K562 (cell line): ENCODE data around the gene MYBPC3. TPM values are rescaled to one million over a fixed set of nuclear protein-coding genes. Genes with fewer than 3 reads are reported as not detected.

ENCODE experiments used
- ADNP ChIP-seq: fragments of 200-800 bp; sonication (Bioruptor generic); IDR thresholded peaks from 2 replicates; pipeline ENCODE4 v1.6.1; 2016; ENCODE audit warnings: missing genetic modification characterization, missing compliant biosample characterization
- CBX3 ChIP-seq, 2 experiments: IDR thresholded peaks; 1 replicate in 1 of 2; 2 replicates in 1 of 2; pipeline ENCODE4 v1.6.1; 2012; ENCODE audit warnings: inconsistent platforms in 2 of 2, low read length in 2 of 2, borderline replicate concordance in 1 of 2, control low read depth in 1 of 2
- ETV5 ChIP-seq: sonication (generic); formaldehyde crosslinking; IDR thresholded peaks from 2 replicates; pipeline ENCODE4 v1.4.0; 2020; ENCODE audit warnings: low read depth, mild to moderate bottlenecking, missing genetic modification reagents
- GTF2E2 ChIP-seq: fragments of 200-800 bp; sonication (Bioruptor generic); IDR thresholded peaks from 2 replicates; pipeline ENCODE4 v1.6.1; 2016; ENCODE audit warnings: missing genetic modification characterization, missing compliant biosample characterization
- GTF3C2 ChIP-seq: IDR thresholded peaks from 3 replicates; pipeline ENCODE4 v1.6.1; 2011; ENCODE audit warnings: borderline replicate concordance, mild to moderate bottlenecking, moderate library complexity; ENCODE audit not compliant: insufficient read length; ENCODE audit errors: extremely low read depth
- HNRNPH1 ChIP-seq: fragments of 200-400 bp; formaldehyde crosslinking; optimal IDR thresholded peaks from 2 replicates; pipeline ENCODE3; 2017; ENCODE audit warnings: low read depth, mild to moderate bottlenecking, low read length, moderate library complexity
- HOXB6 ChIP-seq: fragments of 250-450 bp; sonication (Bioruptor Pico); IDR thresholded peaks from 2 replicates; pipeline ENCODE4 v1.5.1; 2022; ENCODE audit warnings: mild to moderate bottlenecking, borderline replicate concordance
- NR2C2 ChIP-seq, 2 experiments: fragments of 200-800 bp in 1 of 2; sonication (Bioruptor generic) in 1 of 2; sonication (generic) in 1 of 2; formaldehyde crosslinking in 1 of 2; IDR thresholded peaks; 2 replicates each; pipeline versions ENCODE4 v1.6.1 to v1.8.0; 2016 to 2022; ENCODE audit warnings: mild to moderate bottlenecking in 1 of 2, missing compliant biosample characterization in 1 of 2, missing genetic modification characterization in 1 of 2, missing genetic modification reagents in 1 of 2
- NR4A1 ChIP-seq, 2 experiments: fragments of 250-450 bp in 1 of 2; fragments of 450-650 bp in 1 of 2; sonication (Bioruptor Pico) in 1 of 2; IDR thresholded peaks; 2 replicates each; pipeline versions ENCODE4 v1.4.0 to v1.6.1; 2016 to 2020; ENCODE audit warnings: mild to moderate bottlenecking in 2 of 2, missing compliant biosample characterization in 1 of 2, missing genetic modification characterization in 1 of 2, moderate library complexity in 1 of 2
- SLC30A9 ChIP-seq: fragments of 250-450 bp; sonication (Bioruptor Pico); IDR thresholded peaks from 2 replicates; pipeline ENCODE4 v1.8.0; 2022; ENCODE audit warnings: mild to moderate bottlenecking, moderate library complexity
- UBTF ChIP-seq, 2 experiments: IDR thresholded peaks; 2 replicates each; pipeline ENCODE4 v1.6.1; 2012; ENCODE audit warnings: improper control_type of control experiment in 2 of 2, low read depth in 2 of 2, low read length in 2 of 2, borderline replicate concordance in 1 of 2
- ZNF584 ChIP-seq: fragments of 200-800 bp; sonication (Bioruptor generic); IDR thresholded peaks from 2 replicates; pipeline ENCODE4 v1.6.1; 2016; ENCODE audit warnings: low read depth, mild to moderate bottlenecking, missing genetic modification characterization, missing compliant biosample characterization
- ZNF589 ChIP-seq: fragments of 200-800 bp; sonication (Bioruptor generic); IDR thresholded peaks from 2 replicates; pipeline ENCODE4 v1.6.1; 2016; ENCODE audit warnings: low read depth, missing genetic modification characterization, missing compliant biosample characterization
- ZNF764 ChIP-seq: fragments of 250-450 bp; sonication (Bioruptor Pico); IDR thresholded peaks from 2 replicates; pipeline ENCODE4 v1.4.0; 2020; ENCODE audit warnings: low read depth, mild to moderate bottlenecking, moderate library complexity
- polyA plus RNA-seq, 8 experiments: library from polyadenylated mRNA; depleted of rRNA in 4 of 8; stranded (reverse) in 5 of 8; unstranded in 3 of 8; fragments of >200 nt; fragmentation: Nextera tagmentation in 2 of 8; fragmentation: Illumina TruSeq in 1 of 8; extraction: Ambion mirVana in 2 of 8; extraction: Trizol in 1 of 8; gene quantifications; 2 replicates each; pipeline versions ENCODE4 v1.2.1 to v1.2.3, GENCODE V29; 2011 to 2014; ENCODE audit warnings: inconsistent platforms in 1 of 8, missing spikeins in 1 of 8
- total RNA-seq, 7 experiments: library from RNA; depleted of rRNA in 6 of 7; stranded (reverse); fragments of >200 nt in 6 of 7; fragmentation: Illumina TruSeq in 2 of 7; extraction: Trizol in 2 of 7; gene quantifications; 2 replicates each; pipeline versions ENCODE4 v1.2.1 to v1.2.3, GENCODE V29; 2011 to 2021; ENCODE audit warnings: low replicate concordance in 1 of 7

The MYBPC3 gene
- total and polyA plus RNA-seq, 9 of the 15 experiments (the other 6 are each of a cell fraction or from before 2014, with no cell fraction given): 0.01 TPM; not detected in 8

DNA sequence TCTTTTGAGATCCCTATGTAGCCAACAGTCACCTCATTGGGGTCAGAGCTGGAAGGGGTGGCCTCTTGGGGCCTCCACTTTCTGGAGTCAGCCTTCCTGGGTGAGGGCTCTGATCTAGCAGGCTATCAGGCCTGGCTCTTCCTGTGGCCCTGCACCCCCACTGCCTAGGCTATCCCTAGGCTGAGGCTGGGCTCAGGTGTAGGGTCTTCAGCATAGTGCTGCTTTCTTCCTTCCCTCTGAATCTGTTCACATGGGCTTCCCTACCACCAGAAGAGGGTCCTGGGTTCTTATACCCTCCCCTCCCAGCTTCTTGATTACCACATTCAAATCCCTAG, 26.3 kb upstream of the MYBPC3 start (continued):
- TF ChIP-seq UBTF (IDR thresholded peaks at IDR 0.05; ENCODE audit: borderline replicate concordance in 1 of 2, low read depth in 2 of 2, low read length in 2 of 2) (0 out of 4 replicates have a peak, but pooled peaks of 1 of the 2 experiments have one; percentile 7), ZNF764 (CRISPR knock-in tag) (no peak), CBX3 (IDR thresholded peaks at IDR 0.05; ENCODE audit: borderline replicate concordance in 1 of 2, low read length in 2 of 2) (no peak), ZNF589 (CRISPR knock-in tag) (peak; percentile 29; the same call in 1 of the 2 replicates), HNRNPH1 (no peak), ADNP (tag) (0 out of 2 replicates have a peak, but pooled peaks have one; percentile 35), NR4A1 (CRISPR knock-in tag; IDR thresholded peaks at IDR 0.05) (no peak), NR4A1 (tag; IDR thresholded peaks at IDR 0.05) (0 out of 2 replicates have a peak, but pooled peaks have one; percentile 55), ETV5 (CRISPR knock-in tag) (peak; percentile 8; the same call in 1 of the 2 replicates), SLC30A9 (no peak), HOXB6 (CRISPR knock-in tag) (no peak), GTF3C2 (no peak), ZNF584 (no peak), GTF2E2 (tag) (no peak), NR2C2 (CRISPR knock-in tag; IDR thresholded peaks at IDR 0.05) (0 out of 2 replicates have a peak, but pooled peaks have one; percentile 10), NR2C2 (tag; IDR thresholded peaks at IDR 0.05) (no peak)
